ENCODE measurements around the gene IFNL2. TPM values are rescaled to one million over a fixed set of nuclear protein-coding genes. Genes with fewer than 3 reads are reported as not detected.
"Not testable (repeated sequence)": the region's sequence is repeated elsewhere in the genome, so short reads cannot be mapped to it uniquely, and the experiment has no call there.

The IFNL2 gene
- total RNA-seq: not detected in 2 replicates

GRCh38 chr19:39268085-39268484 lies at the start of gene IFNL2:
IFNL2 (plus strand) TSS chr19:39268396; CDS start chr19:39268569, 173 bp downstream.
- intact Hi-C loops (cut with micrococcal nuclease): not testable (repeated sequence)

GRCh38 chr19:39219108-39219507 lies 49.1 kb upstream of the IFNL2 start:
- intact Hi-C loops (cut with micrococcal nuclease): not testable (repeated sequence)

GRCh38 chr19:39223703-39224279 lies 44.4 kb upstream of the IFNL2 start:
- intact Hi-C loops (cut with micrococcal nuclease): no loop called here

- intact Hi-C loops (cut with micrococcal nuclease): no loop called here
Measured at GRCh38 chr19:39224910-39225309, 43.3 kb upstream of the IFNL2 start.

GRCh38 chr19:39230096-39230764 lies 38.0 kb upstream of the IFNL2 start:
- intact Hi-C loops (cut with micrococcal nuclease): no loop called here

- intact Hi-C loops (cut with micrococcal nuclease): no loop called here
Measured at GRCh38 chr19:39232708-39233107, 35.5 kb upstream of the IFNL2 start.

GRCh38 chr19:39236527-39236926 lies 31.7 kb upstream of the IFNL2 start:
- intact Hi-C loops (cut with micrococcal nuclease): no loop called here

- intact Hi-C loops (cut with micrococcal nuclease): no loop called here
Measured at GRCh38 chr19:39237200-39238184, 30.7 kb upstream of the IFNL2 start.

GRCh38 chr19:39238209-39238608 lies 30.0 kb upstream of the IFNL2 start:
- intact Hi-C loops (cut with micrococcal nuclease): no loop called here

GRCh38 chr19:39238944-39239343 lies 29.3 kb upstream of the IFNL2 start:
- intact Hi-C loops (cut with micrococcal nuclease): no loop called here

GRCh38 chr19:39240421-39240820 lies 27.8 kb upstream of the IFNL2 start:
- intact Hi-C loops (cut with micrococcal nuclease): no loop called here

GRCh38 chr19:39243741-39244140 lies 24.5 kb upstream of the IFNL2 start:
- intact Hi-C loops (cut with micrococcal nuclease): not testable (repeated sequence)

GRCh38 chr19:39244410-39245100 lies 23.6 kb upstream of the IFNL2 start, which contains the start of gene IFNL3:
IFNL3 (minus strand) TSS chr19:39245006; CDS start chr19:39244967, 39 bp downstream.
- intact Hi-C loops (cut with micrococcal nuclease): not testable (repeated sequence)

GRCh38 chr19:39245166-39245565 lies 23.0 kb upstream of the IFNL2 start:
- intact Hi-C loops (cut with micrococcal nuclease): not testable (repeated sequence)

GRCh38 chr19:39246951-39247669 lies 21.1 kb upstream of the IFNL2 start:
- intact Hi-C loops (cut with micrococcal nuclease): no loop called here

GRCh38 chr19:39247701-39248664 lies 20.2 kb upstream of the IFNL2 start:
- intact Hi-C loops (cut with micrococcal nuclease): no loop called here

- intact Hi-C loops (cut with micrococcal nuclease): no loop called here
Measured at GRCh38 chr19:39248806-39249205, 19.4 kb upstream of the IFNL2 start, which contains the start of gene IFNL4. IFNL4 (minus strand) TSS chr19:39248856.

- intact Hi-C loops (cut with micrococcal nuclease): no loop called here
Measured at GRCh38 chr19:39251081-39251480, 17.1 kb upstream of the IFNL2 start.

- intact Hi-C loops (cut with micrococcal nuclease): no loop called here
Measured at GRCh38 chr19:39251846-39252245, 16.4 kb upstream of the IFNL2 start.

Measured in T-helper 2 cell treated with Interferon-gamma antibody and Interleukin-4, amounts not matched to agents 100 ng/mL and 5 ng/mL, for 36 hours (primary cell).